H1 (cell line): ENCODE measurements around the gene ZNF134. TPM values are rescaled to one million over a fixed set of nuclear protein-coding genes. Genes with fewer than 3 reads are reported as not detected.

Experiments
- CTCF ChIA-PET: fragments of 300-600 bp; sonication (Branson Sonifier 250); formaldehyde crosslinking; loops from one replicate; lab custom pipeline; 2021; ENCODE audit not compliant: partially characterized antibody; lab: Charles Lee
- POLR2A ChIA-PET: fragments of 300-600 bp; sonication (Branson Sonifier 250); formaldehyde crosslinking; loops from one replicate; lab custom pipeline; 2021; ENCODE audit warnings: inconsistent platforms; ENCODE audit not compliant: partially characterized antibody; lab: Charles Lee
- DNase-seq, 2 experiments: peaks; one replicate each; pipeline versions ENCODE4 v3.0.0 to v3.0.0-alpha.2; 2010 to 2022; ENCODE audit warnings: low spot score in 2 of 2, low read depth in 1 of 2, mixed read lengths in 1 of 2
- FAIRE-seq: peaks from 2 replicates; lab custom pipeline; 2011; peaks lifted over from hg19 to GRCh38; lab: Jason Lieb, UNC
- H2AFZ ChIP-seq: 2 replicates; pipeline ENCODE4 v1.8.1; 2012; ENCODE audit warnings: low read length, inconsistent platforms
- H2AK5ac ChIP-seq: 2 replicates; pipeline ENCODE4 v1.6.1; 2013; ENCODE audit warnings: low read depth, low read length
- H2BK120ac ChIP-seq: replicated peaks from 2 replicates; pipeline ENCODE3; 2013; ENCODE audit warnings: low read depth, low read length, inconsistent platforms
- H2BK12ac ChIP-seq: 2 replicates; pipeline ENCODE4 v1.6.1; 2013; ENCODE audit warnings: low read depth, low read length
- H2BK15ac ChIP-seq: 2 replicates; pipeline ENCODE4 v1.6.1; 2013; ENCODE audit warnings: low read length
- H2BK20ac ChIP-seq: 2 replicates; pipeline ENCODE4 v1.6.1; 2013; ENCODE audit warnings: low read length
- H2BK5ac ChIP-seq: 2 replicates; pipeline ENCODE4 v1.6.1; 2013; ENCODE audit warnings: low read depth, low read length
- H3K14ac ChIP-seq: 2 replicates; pipeline ENCODE4 v1.6.1; 2013; ENCODE audit warnings: inconsistent platforms; ENCODE audit not compliant: insufficient read length
- H3K18ac ChIP-seq: 2 replicates; pipeline ENCODE4 v1.6.1; 2013; ENCODE audit warnings: low read length; ENCODE audit errors: extremely low read depth
- H3K23ac ChIP-seq: 2 replicates; pipeline ENCODE4 v1.6.1; 2013; ENCODE audit warnings: inconsistent platforms; ENCODE audit not compliant: insufficient read length
- H3K23me2 ChIP-seq: 2 replicates; pipeline ENCODE4 v1.6.1; 2013; ENCODE audit warnings: low read depth, low read length
- H3K27ac ChIP-seq: 2 replicates; pipeline ENCODE4 v1.6.1; 2011; ENCODE audit warnings: low read depth, low read length, inconsistent platforms
- H3K27me3 ChIP-seq, 4 experiments: replicated peaks in 1 of 4; 1 replicate in 1 of 4; 2 replicates in 3 of 4; pipeline versions ENCODE4 v1.6.1 to v1.8.1; 2011 to 2013; ENCODE audit warnings: low read length in 3 of 4, mild to moderate bottlenecking in 3 of 4, inconsistent platforms in 2 of 4, mixed read lengths in 2 of 4, moderate library complexity in 1 of 4; ENCODE audit not compliant: control insufficient read depth in 3 of 4, insufficient read depth in 3 of 4; ENCODE audit errors: extremely low read depth in 1 of 4
- H3K36me3 ChIP-seq, 4 experiments: 2 replicates each; pipeline versions ENCODE4 v1.6.1 to v1.8.1; 2011 to 2013; ENCODE audit warnings: mild to moderate bottlenecking in 4 of 4, low read length in 3 of 4, moderate library complexity in 2 of 4, control low read depth in 1 of 4, inconsistent platforms in 1 of 4; ENCODE audit not compliant: insufficient read depth in 4 of 4, control insufficient read depth in 2 of 4
- H3K4ac ChIP-seq: replicated peaks from 2 replicates; pipeline ENCODE3; 2013; ENCODE audit warnings: low read length, low read depth, mixed read lengths, inconsistent platforms; ENCODE audit not compliant: insufficient read length
- H3K4me1 ChIP-seq, 4 experiments: replicated peaks in 1 of 4; 1 replicate in 1 of 4; 2 replicates in 3 of 4; pipeline versions ENCODE4 v1.6.1 to v1.8.1; 2011 to 2013; ENCODE audit warnings: low read length in 3 of 4, inconsistent platforms in 2 of 4, mixed read lengths in 1 of 4; ENCODE audit not compliant: insufficient read depth in 4 of 4, control insufficient read depth in 3 of 4
- H3K4me2 ChIP-seq, 2 experiments: 2 replicates each; pipeline versions ENCODE4 v1.6.1 to v1.8.1; 2011 to 2013; ENCODE audit warnings: low read depth in 2 of 2, low read length in 2 of 2, control low read depth in 1 of 2, inconsistent platforms in 1 of 2, mild to moderate bottlenecking in 1 of 2; ENCODE audit not compliant: insufficient read depth in 1 of 2
- H3K4me3 ChIP-seq, 4 experiments: fragments of 200-600, 300-600 bp in 1 of 4; sonication (generic), shearing (Covaris generic), sonication (Bioruptor Twin) in 1 of 4; 2 replicates each; pipeline versions ENCODE4 v1.5.1 to v1.8.1; 2011 to 2016; ENCODE audit warnings: low read length in 4 of 4, low read depth in 3 of 4, control low read depth in 2 of 4, inconsistent platforms in 2 of 4, mild to moderate bottlenecking in 2 of 4, mixed read lengths in 1 of 4, moderate library complexity in 1 of 4; ENCODE audit not compliant: insufficient read depth in 2 of 4; ENCODE audit errors: extremely low read depth in 1 of 4
- H3K56ac ChIP-seq: replicated peaks from 2 replicates; pipeline ENCODE3; 2013; ENCODE audit warnings: low read depth, mild to moderate bottlenecking, mixed read lengths, low read length, inconsistent platforms; ENCODE audit not compliant: insufficient read length
- H3K79me1 ChIP-seq: 2 replicates; pipeline ENCODE4 v1.6.1; 2013; ENCODE audit warnings: low read depth, low read length, control low read depth
- H3K79me2 ChIP-seq, 2 experiments: 2 replicates each; pipeline versions ENCODE4 v1.6.1 to v1.8.1; 2012 to 2013; ENCODE audit warnings: low read length in 2 of 2, mild to moderate bottlenecking in 2 of 2, inconsistent platforms in 1 of 2; ENCODE audit not compliant: insufficient read depth in 2 of 2, control insufficient read depth in 1 of 2
- H3K9ac ChIP-seq, 4 experiments: replicated peaks in 1 of 4; 1 replicate in 1 of 4; 2 replicates in 3 of 4; pipeline versions ENCODE4 v1.6.1 to v1.8.1; 2011 to 2013; ENCODE audit warnings: low read depth in 3 of 4, low read length in 3 of 4, control low read depth in 2 of 4, mild to moderate bottlenecking in 2 of 4, moderate library complexity in 2 of 4, inconsistent platforms in 1 of 4; ENCODE audit errors: extremely low read depth in 1 of 4
- H3K9me3 ChIP-seq, 2 experiments: 2 replicates each; pipeline versions ENCODE4 v1.6.1 to v1.8.1; 2012 to 2013; ENCODE audit warnings: mild to moderate bottlenecking in 2 of 2, moderate library complexity in 2 of 2, control low read depth in 1 of 2, inconsistent platforms in 1 of 2, low read depth in 1 of 2, low read length in 1 of 2, mixed read lengths in 1 of 2; ENCODE audit not compliant: insufficient read depth in 2 of 2
- H4K20me1 ChIP-seq, 2 experiments: replicated peaks in 1 of 2; 2 replicates each; pipeline versions ENCODE3 to v1.8.1; 2011 to 2013; ENCODE audit warnings: inconsistent platforms in 2 of 2, low read length in 2 of 2, mild to moderate bottlenecking in 1 of 2; ENCODE audit not compliant: insufficient read depth in 2 of 2, control insufficient read depth in 1 of 2
- H4K5ac ChIP-seq: 2 replicates; pipeline ENCODE4 v1.6.1; 2013; ENCODE audit warnings: low read length, low read depth, mixed read lengths, inconsistent platforms; ENCODE audit not compliant: insufficient read length
- H4K8ac ChIP-seq: 2 replicates; pipeline ENCODE4 v1.8.0; 2013; ENCODE audit warnings: mild to moderate bottlenecking, moderate library complexity, low read length, inconsistent platforms; ENCODE audit not compliant: insufficient read depth; ENCODE audit errors: extremely low read depth
- H4K91ac ChIP-seq: replicated peaks from 2 replicates; pipeline ENCODE3; 2013; ENCODE audit warnings: low read length, mixed read lengths, inconsistent platforms; ENCODE audit not compliant: insufficient read length
- BCL11A ChIP-seq, 2 experiments: IDR thresholded peaks; one replicate each; pipeline ENCODE4 v1.6.1; 2011; ENCODE audit warnings: low read depth in 2 of 2, low read length in 2 of 2, mild to moderate bottlenecking in 2 of 2
- CEBPB ChIP-seq: IDR thresholded peaks from 2 replicates; pipeline ENCODE4 v1.6.1; 2012; ENCODE audit warnings: low read depth, low read length
- CTBP2 ChIP-seq: IDR thresholded peaks from 2 replicates; pipeline ENCODE4 v1.7.0; 2011; ENCODE audit warnings: borderline replicate concordance, mild to moderate bottlenecking, moderate library complexity, mixed read lengths, low read length; ENCODE audit not compliant: insufficient read depth, insufficient read length
- EGR1 ChIP-seq: IDR thresholded peaks from 2 replicates; pipeline ENCODE4 v1.6.1; 2011; ENCODE audit warnings: low read depth, low read length, borderline replicate concordance
- EZH2 ChIP-seq: fragments of 200-600 bp; sonication (generic); IDR thresholded peaks from 2 replicates; pipeline ENCODE4 v1.7.1; 2012; ENCODE audit warnings: low read depth, mild to moderate bottlenecking, moderate library complexity, low read length, inconsistent platforms; ENCODE audit not compliant: severe bottlenecking
- SIN3A ChIP-seq, 2 experiments: IDR thresholded peaks in 1 of 2; conservative IDR thresholded peaks in 1 of 2; 2 replicates each; pipeline ENCODE4 v1.6.1; 2011 to 2012; ENCODE audit warnings: low read length in 2 of 2, improper control_type of control experiment in 1 of 2, low read depth in 1 of 2, mild to moderate bottlenecking in 1 of 2
- SIX5 ChIP-seq: IDR thresholded peaks from 2 replicates; pipeline ENCODE4 v1.6.1; 2011; ENCODE audit warnings: mild to moderate bottlenecking, low read depth, low read length
- TAF1 ChIP-seq: IDR thresholded peaks from 2 replicates; pipeline ENCODE4 v1.6.1; 2011; ENCODE audit warnings: mild to moderate bottlenecking, low read depth, low read length
- TAF7 ChIP-seq: optimal IDR thresholded peaks from 2 replicates; pipeline ENCODE3; 2011; ENCODE audit warnings: low read depth, mild to moderate bottlenecking, inconsistent platforms, low read length, moderate library complexity, borderline replicate concordance
- YY1 ChIP-seq: IDR thresholded peaks from 2 replicates; pipeline ENCODE4 v1.6.1; 2011; ENCODE audit warnings: low read depth, mild to moderate bottlenecking, low read length
- WGBS, 2 experiments: shearing (Covaris generic) in 1 of 2; methylation state at CpG; one replicate each; pipeline versions ENCODE4 v1.1.6 to v1.1.7; 2013 to 2015; ENCODE audit warnings: low lambda C conversion rate in 2 of 2, mixed read lengths in 2 of 2, inconsistent platforms in 1 of 2, low coverage in 1 of 2, missing lambda C conversion rate in 1 of 2; ENCODE audit not compliant: insufficient replicate concordance in 2 of 2, insufficient coverage in 1 of 2, insufficient read length in 1 of 2; ENCODE audit errors: extremely low coverage in 1 of 2, missing lambda C conversion rate in 1 of 2; 5-methylcytosine and 5-hydroxymethylcytosine counted together
- polyA plus RNA-seq, 7 experiments: library from polyadenylated mRNA; depleted of rRNA in 3 of 7; stranded (reverse) in 5 of 7; unstranded in 2 of 7; fragments of >200 nt in 5 of 7; fragments of 200-250 nt in 2 of 7; gene quantifications; 1 replicate in 5 of 7; 2 replicates in 1 of 7; 4 replicates in 1 of 7; pipeline versions ENCODE4 v1.2.1 to v1.2.3, GENCODE V29; 2011 to 2013; ENCODE audit warnings: missing spikeins in 2 of 7, mixed read lengths in 2 of 7
- total RNA-seq: library from RNA; stranded (reverse); fragmentation: NEBNext Ultra II Directional; extraction: Animal tissue kit (Norgen Biotek cat#: 25700); gene quantifications from 2 replicates; pipeline ENCODE4 v1.2.1, GENCODE V29; 2021
- TF ChIP-seq, protein P1 (sequence below): IDR thresholded peaks from 2 replicates; pipeline ENCODE4 v1.6.1; 2011; ENCODE audit warnings: low read depth, mild to moderate bottlenecking, low read length; ENCODE audit not compliant: insufficient read depth

Gene ZNF134
- total and polyA plus RNA-seq, 2 of the 8 experiments (the other 6 are each of a cell fraction or from before 2014, with no cell fraction given) = 16.6 to 54.6 TPM

GRCh38 chr19:57672466-57672865 is 58.4 kb downstream of the ZNF134 start:
- no peak overlapping the region for H2BK120ac ChIP-seq
- no peak overlapping the region for H2BK20ac ChIP-seq
- no peak overlapping the region for H3K9ac ChIP-seq
- peaks cover 0 to 1% of the 10 kb centered on the region in 2 experiments for H4K20me1 ChIP-seq
- FAIRE-seq (no peak), DNase-seq (no peak)
- H3K4me1 ChIP-seq = peaks cover 0 to 1% (median 0%) of the 10 kb centered on the region in 4 experiments; a peak in 1 of 7 replicates
- no peaks in the 10 kb centered on the region for H3K79me1 ChIP-seq
- H3K36me3 ChIP-seq = no peaks in the 10 kb centered on the region
- no peak overlapping the region for H3K4ac ChIP-seq
- POLR2A ChIA-PET = interaction anchor here (0.6 to 1.8 kb wide), 5 partner anchors 8 to 190 kb away, joined by 3 to 7 read pairs (median 4); partner anchors contain the start of genes ZNF154 and ZNF551
- no peak overlapping the region for H2AFZ ChIP-seq
- H3K27ac ChIP-seq = no peak overlapping the region
- CTCF ChIA-PET = interaction anchor here (1.0 to 1.3 kb wide), 2 partner anchors 9 to 66 kb away, joined by 3 to 5 read pairs; partner anchors contain the start of gene ZNF551
- H4K5ac ChIP-seq = no peak overlapping the region
- no peak overlapping the region for H2BK5ac ChIP-seq
- no peak for TF ChIP-seq BCL11A (IDR thresholded peaks at IDR 0.05; ENCODE audit: low read depth in 2 of 2, low read length in 2 of 2)
- TF ChIP-seq TAF1 = no peak
- no peak for TF ChIP-seq SIN3A (conservative IDR thresholded peaks at IDR 0.05 in 1 of 2, IDR thresholded peaks at IDR 0.05 in 1 of 2; ENCODE audit: low read depth in 1 of 2, low read length in 2 of 2)
- TF ChIP-seq TAF7 = no peak
- no peak for TF ChIP-seq CEBPB
- TF ChIP-seq EGR1 = no peak
- no peak for TF ChIP-seq CTBP2
- TF ChIP-seq EZH2 = no peak
- TF ChIP-seq SIX5 = no peak
- TF ChIP-seq YY1 = no peak
- TF ChIP-seq, protein P1, sequence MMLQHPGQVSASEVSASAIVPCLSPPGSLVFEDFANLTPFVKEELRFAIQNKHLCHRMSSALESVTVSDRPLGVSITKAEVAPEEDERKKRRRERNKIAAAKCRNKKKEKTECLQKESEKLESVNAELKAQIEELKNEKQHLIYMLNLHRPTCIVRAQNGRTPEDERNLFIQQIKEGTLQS = no peak
- no peak overlapping the region for H2BK15ac ChIP-seq
- no peak overlapping the region for H3K4me2 ChIP-seq
- no peak overlapping the region for H4K91ac ChIP-seq
- no peaks in the 10 kb centered on the region for H3K79me2 ChIP-seq
- H3K56ac ChIP-seq = no peak overlapping the region
- H3K23me2 ChIP-seq = no peaks in the 10 kb centered on the region
- H3K23ac ChIP-seq = no peak overlapping the region
- H2AK5ac ChIP-seq = no peak overlapping the region
- H3K4me3 ChIP-seq = no peak overlapping the region
- H4K8ac ChIP-seq = no peak overlapping the region
- H3K18ac ChIP-seq = no peak overlapping the region
- H2BK12ac ChIP-seq = no peak overlapping the region
- 86% methylated on average over 4 of the region's 4 CpGs; no CpG with 5 or more reads in 1 of the 2 experiments for WGBS, 2 experiments
- H3K27me3 ChIP-seq = peaks cover 0 to 4% (median 0%) of the 10 kb centered on the region in 4 experiments; a peak in 2 of 7 replicates
- no peaks in the 10 kb centered on the region for H3K9me3 ChIP-seq
- H3K14ac ChIP-seq = no peak overlapping the region
